NCI-H1092 (cell line): ENCODE measurements around the gene LRIG1.
A peak's percentile ranks its signal among the peaks of the same experiment; 100 is the strongest.

ENCODE experiments used
- DNase-seq: peaks from one replicate; lab custom pipeline; 2025; lab: John Stamatoyannopoulos, UW

LRIG1 gene

DNA sequence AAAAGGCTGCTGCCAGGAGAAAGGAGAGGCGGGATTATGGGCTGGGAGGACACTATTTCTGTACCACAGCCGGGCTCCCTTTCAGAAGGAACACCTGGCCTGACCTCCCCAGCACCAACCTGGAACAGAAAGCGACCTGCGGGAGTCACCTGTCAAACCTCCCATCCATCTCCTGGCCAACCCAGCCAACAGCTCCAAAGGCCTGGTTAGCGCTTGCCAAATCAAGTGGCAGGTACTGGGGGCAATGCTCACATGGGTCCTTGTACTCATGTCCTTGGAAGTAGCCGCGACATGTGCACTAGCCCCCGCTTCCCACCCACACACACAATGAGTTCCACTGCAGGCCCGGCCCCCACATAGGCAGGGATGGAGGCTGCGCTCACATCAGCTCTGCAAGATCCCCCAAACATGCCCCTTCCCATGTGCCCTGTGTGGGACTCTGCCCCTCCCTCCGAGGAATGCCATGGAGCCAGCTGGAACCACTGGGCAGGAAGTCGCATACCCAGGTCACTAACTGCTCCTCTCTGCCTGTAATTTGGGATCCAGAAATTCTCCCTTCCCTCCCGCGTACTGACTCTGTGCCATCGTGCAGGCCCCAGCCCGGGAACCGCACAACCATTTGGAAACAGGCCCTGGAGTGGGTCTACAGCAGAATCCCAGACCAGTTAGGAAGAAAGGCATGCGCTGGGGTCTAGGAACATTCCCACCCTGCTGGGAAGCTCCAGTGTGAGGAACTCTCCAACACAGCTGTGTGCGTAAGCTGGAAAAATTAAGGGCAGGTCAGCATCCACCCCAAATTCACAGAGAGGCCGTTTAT is 98.9 kb downstream of the LRIG1 start:
- no peak for DNase-seq

DNA sequence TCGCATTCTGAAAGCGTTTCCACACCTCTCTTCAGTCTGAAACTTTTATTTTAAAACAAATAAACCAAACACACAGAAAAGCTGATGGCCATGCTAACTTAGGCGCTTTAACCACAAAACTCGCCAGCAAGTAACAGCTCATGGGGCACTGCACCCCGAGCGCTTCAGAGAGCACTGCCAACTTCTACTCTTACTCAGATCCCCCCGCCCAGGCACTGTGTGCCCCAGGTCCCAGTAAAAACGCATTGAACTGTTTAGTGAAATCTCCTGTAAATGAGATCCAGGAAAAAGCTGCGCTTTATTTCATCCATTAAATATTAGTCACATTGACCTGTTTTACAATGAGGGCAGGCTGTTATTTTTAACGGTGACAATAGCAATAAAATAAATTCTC is 99.7 kb downstream of the LRIG1 start:
- DNase-seq: no peak

DNA sequence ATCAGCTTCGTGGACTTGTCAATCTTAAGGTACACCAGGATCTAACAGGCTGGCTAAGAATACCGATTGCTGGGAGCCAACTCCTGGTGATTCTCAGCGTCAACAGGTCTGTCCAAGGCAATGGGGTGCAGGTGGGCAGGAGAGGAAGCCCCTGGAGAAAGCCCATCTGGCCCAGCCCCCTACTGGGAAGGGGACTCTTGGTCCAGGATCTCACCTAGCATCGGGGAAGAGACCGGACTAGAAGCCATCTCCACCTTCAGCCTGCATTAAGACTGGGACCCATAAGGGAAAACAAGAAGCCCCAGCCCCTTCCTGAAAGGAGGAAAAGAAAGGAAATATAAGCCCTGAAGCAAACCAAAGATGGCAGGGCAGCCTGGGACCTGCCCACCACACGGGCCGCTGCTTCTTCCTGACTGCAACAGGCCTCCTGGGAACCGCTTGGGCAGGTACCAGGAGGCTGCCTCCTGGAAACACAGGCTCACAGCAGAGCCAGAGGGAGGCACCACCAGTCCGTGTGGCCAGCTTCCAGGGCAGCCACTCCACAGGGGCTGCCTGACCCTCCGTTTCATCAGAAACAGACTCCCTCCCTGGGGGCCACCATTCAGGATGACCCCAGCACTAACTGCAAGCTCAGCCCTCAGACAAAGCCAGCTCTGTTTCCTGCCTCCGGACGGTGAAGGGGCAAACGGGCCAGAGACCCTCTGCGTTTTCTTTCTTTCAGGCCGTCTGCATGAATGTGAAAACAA is 100.2 kb downstream of the LRIG1 start:
- DNase-seq: no peak

GRCh38 chr3:66399529-66400232 is 101.1 kb downstream of the LRIG1 start:
- no peak for DNase-seq

DNA sequence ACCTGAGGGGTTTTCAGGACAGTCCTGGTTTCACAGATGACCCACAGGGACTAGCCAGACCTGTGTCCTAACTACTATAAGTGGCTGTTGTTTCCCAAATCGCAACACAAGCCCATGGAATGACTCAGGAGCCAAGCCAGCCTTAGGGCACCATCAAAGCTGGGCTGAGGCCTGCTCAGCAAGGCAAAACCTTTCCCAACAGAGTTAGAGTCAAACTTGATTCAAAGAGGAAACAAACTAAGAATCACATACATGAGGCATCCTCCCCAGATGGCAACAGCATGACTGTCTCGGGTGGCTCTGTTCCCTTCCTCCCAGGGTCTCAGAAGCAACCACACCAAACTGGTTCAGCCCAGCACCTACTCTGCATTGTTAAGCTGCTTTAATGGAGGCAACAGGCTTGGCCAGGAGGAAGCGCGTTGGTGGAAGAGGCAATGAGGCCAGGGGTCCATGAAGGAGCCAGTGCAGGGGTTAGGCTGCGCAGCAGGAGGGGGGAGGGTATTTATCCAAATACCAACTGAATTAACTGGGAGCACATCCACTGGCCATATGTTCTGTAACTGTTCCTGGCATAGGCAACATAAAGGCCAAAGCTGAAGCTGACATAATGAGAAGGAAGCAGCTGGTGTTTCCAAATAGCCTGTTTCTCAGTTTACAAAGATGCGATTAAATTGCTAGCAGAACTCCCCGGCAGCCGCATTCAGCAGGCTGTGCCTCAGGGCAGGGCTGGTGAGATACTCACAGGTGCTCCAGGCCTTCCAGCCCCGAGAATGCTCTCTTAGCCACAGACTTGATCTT is 102.4 kb downstream of the LRIG1 start:
- peak; percentile 68 for DNase-seq

- no peak for DNase-seq
These were observed 103.1 kb downstream of the LRIG1 start for GRCh38 chr3:66397745-66398144.

DNA sequence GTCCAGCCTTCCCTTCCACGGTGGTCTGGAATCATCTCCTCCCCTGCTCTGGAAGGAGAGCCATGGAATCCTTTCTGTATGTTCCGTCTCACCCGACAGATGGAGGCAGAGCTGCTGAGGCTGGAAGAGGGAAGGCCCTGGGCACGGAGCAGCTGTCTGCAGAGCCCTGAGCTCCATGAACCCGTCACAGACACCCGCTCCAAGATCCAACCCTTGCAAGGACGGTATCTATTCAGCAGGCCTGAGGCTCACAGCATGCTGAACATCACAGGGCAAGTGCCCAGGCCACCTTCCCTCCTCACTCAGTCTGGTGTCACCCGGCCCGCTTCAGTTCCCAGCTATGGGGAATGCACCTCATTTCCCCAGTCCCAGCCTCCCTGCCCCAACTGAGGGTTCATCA is 103.9 kb downstream of the LRIG1 start:
- DNase-seq: no peak

DNA sequence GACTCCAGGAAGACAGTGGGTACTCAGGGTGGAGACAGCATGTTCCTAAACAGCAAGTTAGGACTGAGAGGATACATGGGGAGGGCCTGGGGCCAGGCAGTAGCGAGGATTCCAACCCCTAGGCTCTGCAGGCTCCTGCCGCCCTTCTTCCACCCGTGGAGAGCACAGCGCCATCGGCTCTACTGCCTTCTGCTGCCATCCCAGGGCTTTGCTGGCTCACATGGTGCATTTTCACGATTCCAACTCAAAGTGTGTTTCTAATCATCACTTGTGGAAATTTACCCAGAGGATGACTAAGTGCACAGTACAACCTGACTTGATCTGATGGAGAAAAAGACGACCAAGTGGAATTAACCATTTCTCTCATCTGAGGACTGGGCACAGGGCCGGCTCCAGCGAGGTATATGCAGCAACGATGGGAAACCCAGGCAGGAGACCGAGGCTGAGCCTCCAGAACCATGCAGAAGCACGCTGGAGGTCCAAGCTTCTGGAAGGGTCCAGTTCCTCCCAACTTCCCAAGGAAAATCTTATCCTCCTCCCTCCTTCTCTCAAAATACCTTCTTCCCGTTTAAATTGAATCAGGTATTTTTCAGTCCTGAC is 104.6 kb downstream of the LRIG1 start:
- no peak for DNase-seq

- no peak for DNase-seq
These were observed 105.2 kb downstream of the LRIG1 start for GRCh38 chr3:66395635-66396034.

DNA sequence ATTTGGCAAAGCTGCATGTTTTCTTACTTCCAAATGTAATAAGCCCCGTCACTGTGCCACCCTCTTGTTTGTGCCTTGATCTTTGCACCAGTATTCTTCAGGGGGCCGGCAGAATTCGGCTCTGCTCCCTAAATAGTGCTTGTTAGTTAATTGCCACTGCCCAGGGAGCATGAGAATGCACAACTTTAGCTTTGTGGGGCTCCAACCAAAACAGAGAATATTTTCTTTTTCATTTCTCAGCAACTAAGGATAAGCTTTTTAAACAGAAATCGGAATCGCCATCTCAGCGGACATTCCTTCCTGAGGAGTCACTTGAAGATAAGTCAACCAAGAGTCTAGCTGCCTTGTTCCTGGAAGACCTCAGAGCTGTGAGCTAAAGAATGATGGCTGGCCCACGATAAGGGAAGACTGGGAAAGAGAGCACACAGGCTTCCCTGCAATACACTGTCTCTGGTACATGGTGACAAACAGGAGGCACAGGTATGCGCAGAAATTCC is 106.0 kb downstream of the LRIG1 start:
- no peak for DNase-seq

- DNase-seq: no peak
These were observed 106.6 kb downstream of the LRIG1 start for GRCh38 chr3:66394019-66394752.

DNA sequence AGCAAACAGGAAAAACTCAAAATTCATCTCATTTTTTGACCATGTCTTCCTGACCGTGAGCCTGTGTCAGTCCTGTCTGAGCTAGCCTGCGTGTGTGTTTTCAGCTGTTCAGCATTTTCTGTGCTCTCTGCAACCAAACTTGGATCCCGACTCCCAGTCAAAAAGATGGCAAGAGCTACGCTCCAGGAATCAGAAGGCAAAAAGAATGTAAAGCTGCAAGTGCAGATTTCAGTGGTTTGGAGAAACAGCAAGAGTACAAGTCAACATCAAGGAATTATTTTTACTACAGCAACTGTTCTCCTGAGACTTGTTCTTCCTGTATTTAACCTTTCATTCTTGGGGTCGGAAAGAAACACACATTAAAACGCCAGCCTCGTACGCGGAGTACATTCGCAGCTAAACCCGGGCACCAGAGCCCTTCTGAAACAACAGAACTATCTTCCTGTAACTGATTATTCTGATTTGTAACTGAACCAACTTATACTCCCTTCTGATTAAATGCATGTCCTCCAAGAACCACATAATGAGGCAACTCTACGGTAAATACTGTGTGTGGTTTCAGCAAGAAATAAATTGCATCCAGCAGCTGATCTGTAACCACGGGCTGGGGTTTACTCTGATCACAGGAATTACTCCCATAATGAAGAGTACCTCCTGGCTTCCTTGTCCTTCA is 107.4 kb downstream of the LRIG1 start:
- no peak for DNase-seq

DNA sequence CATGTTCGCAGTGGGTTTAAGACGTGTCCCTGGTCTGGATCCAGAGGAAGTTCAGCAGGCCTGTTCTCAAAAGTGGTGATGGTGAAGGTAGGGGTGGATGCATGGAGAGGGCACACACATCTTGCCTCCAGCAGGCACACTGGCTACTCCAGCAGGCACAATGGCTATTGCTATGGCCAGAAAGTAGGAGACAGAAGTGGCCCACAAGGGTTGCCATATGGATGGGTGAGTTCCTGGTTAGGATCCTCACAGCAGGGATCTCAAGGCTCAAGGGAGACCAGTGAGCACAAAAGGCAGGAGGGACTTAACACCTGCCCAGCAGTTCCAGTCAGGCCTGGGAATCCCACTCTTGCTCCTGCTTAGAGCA is 107.9 kb downstream of the LRIG1 start:
- DNase-seq: no peak

- no peak for DNase-seq
These were observed 108.3 kb downstream of the LRIG1 start for GRCh38 chr3:66392512-66392911.

GRCh38 chr3:66390013-66390412 is 110.8 kb downstream of the LRIG1 start:
- DNase-seq: no peak

DNA sequence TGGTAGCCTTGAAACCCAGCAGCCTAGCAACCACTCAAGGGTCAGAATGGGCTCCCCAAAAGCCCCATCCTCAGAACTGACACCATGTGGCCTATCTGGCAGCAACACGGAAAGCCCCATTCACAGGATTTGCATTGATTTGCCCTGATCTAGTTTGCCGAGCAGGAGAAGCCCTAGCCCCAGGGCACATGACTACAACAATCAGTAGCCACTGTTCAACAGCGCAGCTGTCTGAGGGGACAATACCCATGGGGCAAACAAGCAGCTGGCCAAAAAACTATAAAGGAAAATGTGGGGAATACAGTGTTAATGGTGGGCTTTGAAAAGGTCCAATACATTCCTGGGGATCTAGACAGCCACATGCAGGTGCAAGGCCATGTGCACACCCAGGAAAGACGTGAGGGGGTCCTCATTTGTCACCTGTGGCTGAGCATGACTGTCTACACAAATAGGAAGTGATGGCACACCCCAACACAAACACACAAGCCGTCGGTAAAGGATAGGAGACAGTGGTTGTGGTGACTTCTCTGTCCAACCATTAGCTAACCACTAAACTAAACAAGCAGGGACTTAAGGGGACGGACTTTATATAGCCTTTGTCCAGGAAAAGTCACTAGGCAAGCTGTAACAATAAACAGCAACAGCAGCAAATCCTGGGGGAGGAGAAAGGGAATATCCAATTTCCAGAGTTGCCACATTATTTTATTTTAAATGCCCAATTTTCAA is 113.7 kb downstream of the LRIG1 start:
- no peak for DNase-seq

GRCh38 chr3:66386011-66386924 is 114.6 kb downstream of the LRIG1 start:
- no peak for DNase-seq

DNA sequence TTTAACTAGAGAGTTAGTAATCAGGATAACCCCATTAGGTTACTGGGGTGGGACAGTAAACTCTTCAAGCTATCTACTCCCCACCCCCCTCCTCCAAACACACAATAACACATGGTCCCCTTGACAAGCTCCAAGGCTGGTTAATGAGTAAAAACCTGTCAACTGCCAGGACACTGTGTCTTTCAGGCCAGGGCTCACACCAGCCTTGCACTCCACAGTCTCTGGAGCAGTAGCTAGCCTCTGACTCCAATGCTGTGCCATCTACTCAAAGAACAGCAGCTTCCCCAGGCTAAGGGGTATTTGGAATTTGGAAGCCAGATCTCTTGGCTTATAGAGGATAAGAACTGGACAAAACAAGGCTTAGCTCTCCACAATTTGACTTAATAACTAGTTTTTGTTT is 115.8 kb downstream of the LRIG1 start:
- no peak for DNase-seq
